ENCODE measurements around the gene PLXNA1. TPM values are rescaled to one million over a fixed set of nuclear protein-coding genes. Genes with fewer than 3 reads are reported as not detected.

PLXNA1 gene
- total and polyA plus RNA-seq, 4 donors = 0.92 to 8.3 (median 4.4) TPM

DNA sequence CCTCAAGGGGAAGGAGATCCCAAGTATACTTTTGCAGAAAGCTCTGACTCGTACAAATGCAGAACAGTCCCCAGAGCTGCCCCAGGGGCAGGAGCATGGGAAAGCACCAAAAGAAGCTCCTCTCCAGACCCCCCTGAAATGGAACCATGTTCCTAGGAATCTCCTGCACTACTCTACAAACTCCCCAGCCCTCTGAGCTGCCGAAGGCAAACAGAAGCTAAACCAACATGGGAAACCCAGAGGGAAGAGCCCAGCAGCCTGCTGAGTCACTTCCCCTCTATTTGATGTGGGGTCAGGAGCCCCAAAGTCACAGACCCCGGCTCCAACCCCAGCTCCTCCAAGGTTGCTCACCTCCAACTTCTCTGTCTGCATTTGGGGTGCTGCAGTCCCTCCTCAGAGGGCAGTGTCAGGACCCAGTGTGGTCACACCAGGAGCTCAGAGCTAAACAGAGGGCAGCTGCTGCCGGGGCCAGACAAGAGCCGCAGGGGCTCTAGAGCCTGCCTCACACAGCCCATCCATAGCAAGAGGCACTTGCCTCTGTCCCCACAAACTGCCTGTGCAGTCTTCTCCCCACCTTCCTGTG lies 3.8 kb upstream of the PLXNA1 start (continued):
- TF ChIP-seq, protein P1, sequence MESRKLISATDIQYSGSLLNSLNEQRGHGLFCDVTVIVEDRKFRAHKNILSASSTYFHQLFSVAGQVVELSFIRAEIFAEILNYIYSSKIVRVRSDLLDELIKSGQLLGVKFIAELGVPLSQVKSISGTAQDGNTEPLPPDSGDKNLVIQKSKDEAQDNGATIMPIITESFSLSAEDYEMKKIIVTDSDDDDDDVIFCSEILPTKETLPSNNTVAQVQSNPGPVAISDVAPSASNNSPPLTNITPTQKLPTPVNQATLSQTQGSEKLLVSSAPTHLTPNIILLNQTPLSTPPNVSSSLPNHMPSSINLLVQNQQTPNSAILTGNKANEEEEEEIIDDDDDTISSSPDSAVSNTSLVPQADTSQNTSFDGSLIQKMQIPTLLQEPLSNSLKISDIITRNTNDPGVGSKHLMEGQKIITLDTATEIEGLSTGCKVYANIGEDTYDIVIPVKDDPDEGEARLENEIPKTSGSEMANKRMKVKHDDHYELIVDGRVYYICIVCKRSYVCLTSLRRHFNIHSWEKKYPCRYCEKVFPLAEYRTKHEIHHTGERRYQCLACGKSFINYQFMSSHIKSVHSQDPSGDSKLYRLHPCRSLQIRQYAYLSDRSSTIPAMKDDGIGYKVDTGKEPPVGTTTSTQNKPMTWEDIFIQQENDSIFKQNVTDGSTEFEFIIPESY (IDR thresholded peaks at IDR 0.05) = no peak

DNA sequence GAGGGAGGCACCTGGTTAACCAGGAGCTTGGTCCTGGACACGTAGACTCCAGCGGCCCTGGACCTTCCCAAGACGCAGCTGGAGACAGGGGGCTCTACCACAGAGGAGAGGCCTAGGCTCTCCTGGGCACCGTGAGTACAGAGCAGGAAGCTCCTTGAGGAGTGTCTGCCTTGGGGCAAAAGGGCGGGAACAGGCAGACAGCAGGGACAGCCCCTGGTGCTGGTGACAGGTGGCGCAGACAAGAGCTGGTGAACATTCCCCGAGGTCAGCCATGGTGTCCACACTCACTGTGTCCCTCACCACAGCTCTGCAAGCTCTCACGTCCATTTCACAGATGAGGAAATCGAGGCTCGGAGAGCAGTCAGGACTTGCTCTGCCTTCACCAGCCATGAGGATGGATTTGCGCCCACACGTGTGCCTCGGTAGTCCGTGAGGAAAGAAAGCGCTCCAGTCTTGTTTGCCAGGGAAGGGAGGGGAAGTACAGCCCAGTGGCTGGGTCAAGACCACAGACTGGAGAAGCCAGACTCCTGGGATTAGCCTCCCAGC lies 2.6 kb upstream of the PLXNA1 start:
- Histone ChIP-seq H3K9ac (ENCODE audit: low read depth in 1 of 2, low read length in 2 of 2) (no peak overlapping the region), H3K27me3 (ENCODE audit: control insufficient read depth in 4 of 4, insufficient read depth in 4 of 4, low read length in 3 of 4) (no peaks in the 10 kb centered on the region), H3K27ac (ENCODE audit: low read depth in 1 of 2, low read length in 2 of 2) (no peak overlapping the region), H3K4me3 (ENCODE audit: low read depth in 1 of 3, low read length in 3 of 3) (no peak overlapping the region), H3K36me3 (ENCODE audit: control insufficient read depth in 4 of 4, insufficient read depth in 3 of 4, low read depth in 1 of 4, low read length in 3 of 4) (no peaks in the 10 kb centered on the region), H3K9me3 (ENCODE audit: control insufficient read depth in 4 of 4, low read length in 3 of 4) (peaks cover 0 to 2% (median 0%) of the 10 kb centered on the region in 4 donors), H3K4me1 (ENCODE audit: control insufficient read depth in 4 of 4, insufficient read depth in 4 of 4, low read length in 3 of 4) (peaks cover 0 to 10% (median 8%) of the 10 kb centered on the region in 4 donors)
- WGBS = 86% methylated on average over 15 of the region's 15 CpGs
- DNase-seq (ENCODE audit: low spot score) = no peak
- TF ChIP-seq HNF4G (IDR thresholded peaks at IDR 0.05) (no peak), RXRA (IDR thresholded peaks at IDR 0.05) (no peak), FOXA2 (IDR thresholded peaks at IDR 0.05) (no peak), TAF1 (conservative IDR thresholded peaks at IDR 0.05) (no peak), GABPA (IDR thresholded peaks at IDR 0.05 in 1 of 2, conservative IDR thresholded peaks at IDR 0.05 in 1 of 2) (no peak), HNF4A (conservative IDR thresholded peaks at IDR 0.05) (no peak), SP1 (IDR thresholded peaks at IDR 0.05) (no peak), RAD21 (IDR thresholded peaks at IDR 0.05) (no peak), FOXA1 (IDR thresholded peaks at IDR 0.05) (no peak), YY1 (IDR thresholded peaks at IDR 0.05) (no peak)
- TF ChIP-seq, protein P1 (IDR thresholded peaks at IDR 0.05) = no peak
- TF ChIP-seq, protein P2, sequence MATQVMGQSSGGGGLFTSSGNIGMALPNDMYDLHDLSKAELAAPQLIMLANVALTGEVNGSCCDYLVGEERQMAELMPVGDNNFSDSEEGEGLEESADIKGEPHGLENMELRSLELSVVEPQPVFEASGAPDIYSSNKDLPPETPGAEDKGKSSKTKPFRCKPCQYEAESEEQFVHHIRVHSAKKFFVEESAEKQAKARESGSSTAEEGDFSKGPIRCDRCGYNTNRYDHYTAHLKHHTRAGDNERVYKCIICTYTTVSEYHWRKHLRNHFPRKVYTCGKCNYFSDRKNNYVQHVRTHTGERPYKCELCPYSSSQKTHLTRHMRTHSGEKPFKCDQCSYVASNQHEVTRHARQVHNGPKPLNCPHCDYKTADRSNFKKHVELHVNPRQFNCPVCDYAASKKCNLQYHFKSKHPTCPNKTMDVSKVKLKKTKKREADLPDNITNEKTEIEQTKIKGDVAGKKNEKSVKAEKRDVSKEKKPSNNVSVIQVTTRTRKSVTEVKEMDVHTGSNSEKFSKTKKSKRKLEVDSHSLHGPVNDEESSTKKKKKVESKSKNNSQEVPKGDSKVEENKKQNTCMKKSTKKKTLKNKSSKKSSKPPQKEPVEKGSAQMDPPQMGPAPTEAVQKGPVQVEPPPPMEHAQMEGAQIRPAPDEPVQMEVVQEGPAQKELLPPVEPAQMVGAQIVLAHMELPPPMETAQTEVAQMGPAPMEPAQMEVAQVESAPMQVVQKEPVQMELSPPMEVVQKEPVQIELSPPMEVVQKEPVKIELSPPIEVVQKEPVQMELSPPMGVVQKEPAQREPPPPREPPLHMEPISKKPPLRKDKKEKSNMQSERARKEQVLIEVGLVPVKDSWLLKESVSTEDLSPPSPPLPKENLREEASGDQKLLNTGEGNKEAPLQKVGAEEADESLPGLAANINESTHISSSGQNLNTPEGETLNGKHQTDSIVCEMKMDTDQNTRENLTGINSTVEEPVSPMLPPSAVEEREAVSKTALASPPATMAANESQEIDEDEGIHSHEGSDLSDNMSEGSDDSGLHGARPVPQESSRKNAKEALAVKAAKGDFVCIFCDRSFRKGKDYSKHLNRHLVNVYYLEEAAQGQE (IDR thresholded peaks at IDR 0.05) = no peak
- TF ChIP-seq, protein P3, sequence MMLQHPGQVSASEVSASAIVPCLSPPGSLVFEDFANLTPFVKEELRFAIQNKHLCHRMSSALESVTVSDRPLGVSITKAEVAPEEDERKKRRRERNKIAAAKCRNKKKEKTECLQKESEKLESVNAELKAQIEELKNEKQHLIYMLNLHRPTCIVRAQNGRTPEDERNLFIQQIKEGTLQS (IDR thresholded peaks at IDR 0.05) = no peak
- TF ChIP-seq, protein P4, sequence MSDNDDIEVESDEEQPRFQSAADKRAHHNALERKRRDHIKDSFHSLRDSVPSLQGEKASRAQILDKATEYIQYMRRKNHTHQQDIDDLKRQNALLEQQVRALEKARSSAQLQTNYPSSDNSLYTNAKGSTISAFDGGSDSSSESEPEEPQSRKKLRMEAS (IDR thresholded peaks at IDR 0.05) = no peak
